ENCODE results near the gene MPI. TPM values are rescaled to one million over a fixed set of nuclear protein-coding genes. Genes with fewer than 3 reads are reported as not detected.

The MPI gene, protein sequence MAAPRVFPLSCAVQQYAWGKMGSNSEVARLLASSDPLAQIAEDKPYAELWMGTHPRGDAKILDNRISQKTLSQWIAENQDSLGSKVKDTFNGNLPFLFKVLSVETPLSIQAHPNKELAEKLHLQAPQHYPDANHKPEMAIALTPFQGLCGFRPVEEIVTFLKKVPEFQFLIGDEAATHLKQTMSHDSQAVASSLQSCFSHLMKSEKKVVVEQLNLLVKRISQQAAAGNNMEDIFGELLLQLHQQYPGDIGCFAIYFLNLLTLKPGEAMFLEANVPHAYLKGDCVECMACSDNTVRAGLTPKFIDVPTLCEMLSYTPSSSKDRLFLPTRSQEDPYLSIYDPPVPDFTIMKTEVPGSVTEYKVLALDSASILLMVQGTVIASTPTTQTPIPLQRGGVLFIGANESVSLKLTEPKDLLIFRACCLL
- 53.7 TPM for total RNA-seq
- long read RNA-seq, full-length matches to known transcripts, result 32 of 50 reads
- long read RNA-seq, partial matches to known transcripts, result 13 of 50 reads
- long read RNA-seq, other reads (novel, unspliced or antisense), result 5 of 50 reads

GRCh38 chr15:74889883-74890664 lies at the start of gene MPI:
Gene MPI, plus strand, starts transcription at chr15:74890042. Its CDS starts 32 bp downstream, at chr15:74890074.
- ATAC-seq (peak; percentile 94), DNase-seq (peak; percentile 92)
- intact Hi-C loops (cut with micrococcal nuclease), result no loop called here

DNA sequence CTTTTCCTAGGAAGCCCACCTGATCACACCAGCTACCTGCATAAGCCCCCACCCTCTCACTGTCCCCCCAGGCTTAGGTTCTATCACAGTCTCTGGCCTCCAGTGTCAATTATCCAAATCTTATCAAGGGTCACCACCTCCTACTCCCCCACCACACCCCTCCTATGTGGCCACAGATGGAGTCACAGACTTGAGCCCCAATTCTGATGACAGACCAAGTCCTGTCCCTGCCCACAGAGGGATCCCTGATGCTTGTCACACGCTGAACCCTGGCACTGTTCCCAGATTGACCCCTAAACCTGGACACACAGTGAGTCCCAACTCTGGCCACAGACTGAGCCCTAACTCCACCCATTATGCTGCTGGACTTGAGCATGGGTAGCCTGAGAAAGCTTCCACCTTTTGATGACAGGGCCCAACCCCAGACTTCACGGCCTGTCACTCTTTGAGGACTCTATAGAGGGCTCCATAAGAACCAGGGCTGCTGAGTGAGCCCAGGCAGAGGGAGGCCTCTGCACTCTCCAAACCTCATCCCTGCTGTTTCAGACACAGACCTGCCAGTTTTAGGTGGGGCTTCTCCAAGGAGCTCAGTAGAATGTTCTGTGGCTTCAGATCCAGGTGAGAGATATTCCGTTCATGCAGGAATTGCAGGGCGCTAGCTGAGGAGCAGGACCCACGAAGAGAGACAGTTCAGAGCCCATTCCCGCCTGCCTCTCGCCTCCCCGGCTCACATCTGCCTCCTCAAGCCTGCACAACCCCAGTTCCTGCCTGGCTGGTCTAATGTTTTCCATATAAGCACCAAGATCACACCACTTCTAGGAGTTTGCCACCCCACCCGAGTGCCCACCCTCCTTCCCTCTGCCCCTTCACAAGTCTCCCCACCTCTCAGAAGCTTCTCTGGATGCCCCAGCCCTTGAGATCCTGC lies 48.7 kb upstream of the MPI start:
- ATAC-seq (no peak), DNase-seq (no peak)
- intact Hi-C loops (cut with micrococcal nuclease), result loop anchor here (10.0 kb wide), 1 partner anchor 64 kb away; the partner anchor contains the start of gene FAM219B

GRCh38 chr15:74841891-74842373 lies 47.9 kb upstream of the MPI start:
- ATAC-seq, result no peak
- DNase-seq, result no peak
- intact Hi-C loops (cut with micrococcal nuclease), result loop anchor here (10.0 kb wide), 1 partner anchor 63 kb away; the partner anchor contains the start of gene FAM219B

DNA sequence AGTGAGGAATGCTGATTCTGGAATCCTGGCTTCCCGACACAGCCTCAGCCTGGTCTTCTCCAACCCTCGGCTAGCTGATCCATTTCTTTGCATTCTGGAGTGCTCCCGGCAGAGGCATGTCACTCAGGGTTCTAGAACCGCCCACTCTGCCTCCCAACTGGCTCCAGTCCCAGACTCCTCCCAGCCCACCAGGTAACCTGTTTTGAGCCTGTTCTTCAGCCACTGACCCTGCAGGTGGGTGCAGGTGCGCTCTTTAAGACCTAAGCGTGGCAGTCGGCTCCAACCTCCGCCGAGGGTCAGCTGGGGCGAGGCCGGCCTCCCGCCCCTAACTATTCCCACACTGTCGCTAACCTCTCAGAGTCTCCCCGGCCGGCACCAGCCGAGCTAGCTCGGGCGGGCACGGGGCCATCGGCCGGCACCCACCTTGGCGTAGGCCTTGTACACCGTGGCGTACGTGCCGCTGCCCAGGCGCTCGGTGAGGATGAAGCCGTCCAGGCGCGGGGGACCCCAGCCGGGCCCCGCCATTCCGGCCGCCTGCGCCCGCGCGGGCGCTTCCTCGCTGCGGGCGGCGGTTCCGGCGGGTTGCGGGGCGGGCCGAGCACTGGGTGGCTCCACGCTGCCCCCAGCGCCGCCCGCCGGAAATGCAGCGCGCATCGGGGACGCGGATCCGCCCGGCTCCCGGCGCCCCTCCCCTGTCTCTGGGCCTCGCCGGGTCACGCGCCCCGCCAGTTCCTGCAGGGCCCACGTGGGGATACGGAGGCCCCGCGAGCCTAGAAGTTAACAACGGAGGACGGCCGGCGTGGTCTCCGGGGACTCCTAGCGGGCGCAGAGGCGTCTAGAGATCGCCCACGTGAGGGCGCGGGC lies 47.0 kb upstream of the MPI start, which contains the start of gene ULK3:
Gene ULK3 (minus strand): TSS at position 576 of the 864 bp plus-strand sequence. CDS start 51 bp downstream, at position 525.
- ATAC-seq, result peak; percentile 91
- peak; percentile 96 for DNase-seq
- intact Hi-C loops (cut with micrococcal nuclease), result loop anchor here (10.0 kb wide), 1 partner anchor 62 kb away; the partner anchor contains the start of gene FAM219B

- intact Hi-C loops (cut with micrococcal nuclease), result loop anchor here (10.0 kb wide), 1 partner anchor 61 kb away; the partner anchor contains the start of gene FAM219B
- ATAC-seq, result no peak
- no peak for DNase-seq
Measured at GRCh38 chr15:74843445-74843828, 46.4 kb upstream of the MPI start.

DNA sequence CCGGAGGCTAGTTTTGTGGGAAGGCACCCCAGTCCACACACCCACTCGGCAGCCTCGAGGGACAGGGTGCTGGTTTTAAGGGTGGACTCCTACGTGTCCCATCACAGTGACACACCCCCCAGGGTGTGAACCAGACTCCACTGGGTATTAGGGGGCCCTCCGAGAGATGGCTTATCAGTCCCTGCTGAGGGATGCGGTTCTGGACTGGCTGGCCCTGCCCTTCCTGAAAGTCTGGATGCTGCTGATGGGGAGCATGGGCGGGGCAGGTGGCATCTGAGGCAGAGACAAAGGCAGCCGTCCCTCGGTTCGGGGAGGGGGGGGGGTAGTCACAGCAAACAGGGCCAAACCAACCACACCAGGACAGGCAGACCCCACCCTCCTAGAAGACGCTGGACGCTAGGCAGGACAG lies 45.9 kb upstream of the MPI start:
- intact Hi-C loops (cut with micrococcal nuclease), result loop anchor here (10.0 kb wide), 1 partner anchor 61 kb away; the partner anchor contains the start of gene FAM219B
- DNase-seq, result no peak
- ATAC-seq, result no peak

DNA sequence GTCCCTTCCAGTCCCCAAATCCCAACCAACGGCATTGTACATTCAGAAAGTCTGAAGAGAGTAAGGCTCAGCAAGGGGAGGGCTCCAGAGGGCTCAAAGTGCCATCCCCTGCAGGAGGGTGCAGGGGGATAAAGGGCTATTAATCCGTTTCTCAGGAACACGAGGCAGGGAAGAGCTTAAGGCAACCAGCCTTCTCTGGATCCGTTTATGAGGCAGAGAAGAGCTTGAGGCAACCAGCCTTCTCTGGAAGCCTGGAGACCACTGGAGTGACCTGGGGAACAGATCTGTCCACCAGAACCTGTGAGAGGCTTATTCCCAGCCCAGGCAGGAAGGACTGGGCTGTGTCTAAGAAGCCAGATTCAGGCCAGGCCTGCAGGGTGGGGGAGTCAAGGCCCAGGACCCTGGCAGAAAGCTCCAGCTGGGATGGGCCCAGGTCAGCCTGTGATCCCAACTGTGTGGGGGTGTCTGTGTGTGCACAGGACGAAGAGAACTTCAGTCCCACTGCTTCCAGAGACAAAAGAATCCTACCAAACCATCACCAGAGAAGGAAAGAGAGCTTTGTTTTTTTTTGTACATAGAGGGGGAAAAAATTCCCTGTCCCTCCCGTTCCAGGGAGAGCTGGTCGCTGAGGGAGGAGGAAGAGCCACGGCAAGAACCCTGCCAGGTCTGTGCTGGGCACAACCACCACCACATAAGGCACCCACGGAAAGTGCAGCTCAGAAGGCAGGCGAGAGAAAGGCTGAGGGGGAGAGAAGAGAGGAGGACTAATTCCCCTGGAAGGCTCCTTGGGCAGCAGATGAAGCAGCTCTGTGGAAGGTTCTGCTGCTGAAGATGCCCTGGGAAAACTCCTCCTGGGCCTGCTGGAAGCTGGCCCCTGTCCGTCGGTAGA lies 45.3 kb upstream of the MPI start:
- DNase-seq (no peak), ATAC-seq (no peak)
- intact Hi-C loops (cut with micrococcal nuclease), result loop anchor here (10.0 kb wide), 1 partner anchor 60 kb away; the partner anchor contains the start of gene FAM219B

- DNase-seq (no peak), ATAC-seq (no peak)
- intact Hi-C loops (cut with micrococcal nuclease), result loop anchor here (10.0 kb wide), 1 partner anchor 60 kb away; the partner anchor contains the start of gene FAM219B
Measured at GRCh38 chr15:74845208-74845568, 44.7 kb upstream of the MPI start.

- DNase-seq (no peak), ATAC-seq (no peak)
Measured at GRCh38 chr15:74845581-74845980, 44.3 kb upstream of the MPI start.

DNA sequence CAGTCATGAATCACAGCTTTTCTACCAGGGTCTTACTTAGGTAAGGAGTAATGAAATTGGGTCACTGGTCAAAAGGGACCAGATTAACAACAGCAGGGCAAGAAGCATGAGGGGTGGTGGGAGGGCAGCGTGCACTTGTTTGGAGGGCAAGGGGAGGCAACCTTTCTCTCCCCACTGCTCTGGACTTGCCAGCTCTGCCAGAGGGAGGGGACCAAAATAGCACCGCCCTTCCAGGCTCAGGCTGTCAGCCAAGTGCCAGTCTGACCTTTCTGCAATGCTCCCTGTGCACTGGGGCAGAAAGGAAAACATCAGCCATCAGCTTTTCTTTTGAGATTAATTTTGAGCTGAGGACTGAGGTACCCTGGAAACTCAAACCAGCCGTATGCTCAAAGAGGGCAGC lies 42.4 kb upstream of the MPI start:
- DNase-seq (peak; percentile 75), ATAC-seq (peak; percentile 48)
- intact Hi-C loops (cut with micrococcal nuclease), result loop anchor here (10.0 kb wide), 1 partner anchor 57 kb away; the partner anchor contains the start of gene FAM219B

More at GRCh38 chr15:74845581-74845980, 44.3 kb upstream of the MPI start:
- intact Hi-C loops (cut with micrococcal nuclease), result loop anchor here (10.0 kb wide), 1 partner anchor 59 kb away; the partner anchor contains the start of gene FAM219B

- intact Hi-C loops (cut with micrococcal nuclease), result no loop called here
- ATAC-seq, result no peak
- no peak for DNase-seq
Measured at GRCh38 chr15:74850393-74850792, 39.4 kb upstream of the MPI start.

DNA sequence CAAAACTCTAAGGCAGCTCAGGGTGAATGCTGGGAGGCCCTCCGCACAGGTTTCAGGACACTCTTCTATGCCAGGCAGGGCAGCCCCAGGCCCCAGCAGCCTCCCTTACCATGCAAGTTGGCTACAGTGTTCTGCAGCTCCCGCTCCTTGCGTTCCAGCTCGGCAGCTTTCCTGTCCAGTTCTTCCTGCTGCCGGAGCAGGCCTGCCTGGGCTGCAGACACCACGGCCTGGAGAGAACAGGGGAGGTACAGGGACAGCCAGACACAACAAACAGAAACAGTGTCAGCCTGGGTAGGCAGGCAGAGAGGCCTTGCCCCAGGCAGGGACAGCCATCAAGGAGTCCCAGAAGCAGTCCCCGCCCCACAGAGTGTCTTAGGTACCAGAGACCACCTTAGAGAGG lies 37.9 kb upstream of the MPI start:
- no peak for DNase-seq
- intact Hi-C loops (cut with micrococcal nuclease), result no loop called here
- ATAC-seq, result no peak

DNA sequence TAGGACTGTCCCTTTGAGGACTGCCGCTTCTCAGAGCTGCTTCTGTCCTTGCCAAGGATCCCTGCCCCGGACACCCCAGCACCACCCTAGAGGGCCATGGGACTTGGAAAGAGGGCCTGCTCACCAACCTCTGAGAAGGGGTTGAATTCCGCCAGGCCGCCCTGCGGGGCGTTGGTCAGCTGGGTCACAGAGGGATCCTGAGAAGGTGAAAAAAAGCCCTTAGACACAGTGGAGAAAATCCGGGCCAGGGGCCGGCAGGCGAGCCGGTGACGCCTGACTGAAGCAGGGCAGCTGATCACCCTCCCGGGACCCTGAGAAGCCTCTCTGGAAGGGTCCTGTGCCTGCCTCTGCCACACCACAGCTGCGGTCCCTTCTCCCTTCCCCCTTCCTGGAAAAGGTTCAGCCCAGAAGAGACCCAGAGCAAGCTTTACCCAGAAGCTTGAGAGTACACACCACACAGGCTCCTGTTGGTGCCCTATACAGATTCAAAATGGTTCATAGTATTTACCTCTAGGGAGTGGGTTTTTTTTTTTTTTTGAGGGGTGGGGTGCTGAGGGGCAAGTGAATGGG lies 35.3 kb upstream of the MPI start:
- no peak for ATAC-seq
- no peak for DNase-seq
- intact Hi-C loops (cut with micrococcal nuclease), result no loop called here

- DNase-seq (no peak), ATAC-seq (peak; percentile 69)
- intact Hi-C loops (cut with micrococcal nuclease), result no loop called here
Measured at GRCh38 chr15:74855857-74856256, 34.0 kb upstream of the MPI start.

DNA sequence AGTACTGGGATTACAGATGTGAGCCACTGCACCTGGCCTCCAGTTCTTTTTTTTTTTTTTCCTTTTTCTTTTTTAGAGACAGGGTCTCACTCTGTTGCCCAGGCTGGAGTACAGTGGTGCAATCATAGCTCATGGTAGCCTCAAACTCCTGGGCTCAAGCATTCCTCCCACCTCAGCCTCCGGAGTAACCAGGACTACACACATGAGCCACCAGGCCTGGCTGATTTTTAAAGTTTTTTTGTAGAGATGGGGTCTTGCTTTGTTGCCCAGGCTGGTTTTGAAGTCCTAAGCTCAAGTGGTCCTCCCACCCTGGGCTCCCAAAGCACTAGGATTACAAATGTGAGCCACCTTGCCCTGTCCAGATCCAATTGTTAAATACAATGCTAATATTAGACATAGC lies 33.3 kb upstream of the MPI start:
- intact Hi-C loops (cut with micrococcal nuclease), result no loop called here
- DNase-seq (no peak), ATAC-seq (no peak)

DNA sequence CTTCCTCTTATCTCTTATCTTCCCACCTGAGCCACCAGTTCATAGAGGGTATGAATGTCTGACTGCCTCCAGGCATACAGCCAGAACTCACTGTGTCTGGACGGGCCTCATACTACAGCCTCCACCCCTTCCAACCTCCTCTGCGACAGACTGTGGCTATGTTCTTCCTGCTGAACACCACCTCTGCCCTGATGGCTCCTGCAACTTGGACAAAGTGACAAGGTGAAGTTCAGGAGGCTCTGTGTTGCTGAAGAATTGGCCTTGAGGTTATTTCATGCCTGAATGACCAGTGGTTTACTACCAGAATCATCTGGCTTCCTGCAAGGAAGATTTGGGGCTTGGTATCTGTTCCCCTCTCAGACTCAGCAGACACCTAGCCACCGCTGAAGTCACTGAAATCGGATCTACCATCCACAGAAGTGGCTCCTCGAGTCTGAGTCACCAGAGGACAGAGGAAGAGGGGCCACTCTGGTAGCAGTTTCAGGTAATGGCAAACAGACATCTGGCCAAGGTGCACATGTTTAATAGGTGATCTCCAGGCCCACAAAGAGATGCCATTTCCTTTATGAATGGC lies 32.7 kb upstream of the MPI start:
- ATAC-seq, result peak; percentile 71
- intact Hi-C loops (cut with micrococcal nuclease), result no loop called here
- DNase-seq, result no peak
